Measurements from ENCODE around the gene TGM4.

DNA sequence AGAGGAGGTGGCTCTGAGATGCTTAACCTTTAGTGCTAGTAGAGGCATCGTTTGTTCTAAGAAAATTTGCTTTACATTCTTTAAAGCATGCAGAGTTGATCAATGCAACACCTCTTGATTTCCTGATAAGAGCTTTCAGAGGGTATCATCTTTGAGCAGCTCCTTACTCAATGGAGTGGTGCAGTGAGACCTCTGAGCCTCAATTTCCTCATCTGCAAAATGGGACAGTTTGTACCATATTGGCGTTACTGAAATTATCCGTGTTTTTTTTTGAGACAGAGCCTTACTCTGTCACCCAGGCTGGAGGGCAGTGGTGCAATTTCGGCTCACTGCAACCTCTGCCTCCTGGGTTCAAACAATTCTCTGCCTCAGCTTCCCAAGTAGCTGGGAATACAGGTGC lies 14.3 kb upstream of the TGM4 start:
- no peak for TF ChIP-seq POLR2AphosphoS5 (IDR thresholded peaks at IDR 0.05; ENCODE audit: low read depth)
- TF ChIP-seq EZH2 (IDR thresholded peaks at IDR 0.05; ENCODE audit: low read depth, unreplicated experiment), result no peak
- TF ChIP-seq, protein P1, sequence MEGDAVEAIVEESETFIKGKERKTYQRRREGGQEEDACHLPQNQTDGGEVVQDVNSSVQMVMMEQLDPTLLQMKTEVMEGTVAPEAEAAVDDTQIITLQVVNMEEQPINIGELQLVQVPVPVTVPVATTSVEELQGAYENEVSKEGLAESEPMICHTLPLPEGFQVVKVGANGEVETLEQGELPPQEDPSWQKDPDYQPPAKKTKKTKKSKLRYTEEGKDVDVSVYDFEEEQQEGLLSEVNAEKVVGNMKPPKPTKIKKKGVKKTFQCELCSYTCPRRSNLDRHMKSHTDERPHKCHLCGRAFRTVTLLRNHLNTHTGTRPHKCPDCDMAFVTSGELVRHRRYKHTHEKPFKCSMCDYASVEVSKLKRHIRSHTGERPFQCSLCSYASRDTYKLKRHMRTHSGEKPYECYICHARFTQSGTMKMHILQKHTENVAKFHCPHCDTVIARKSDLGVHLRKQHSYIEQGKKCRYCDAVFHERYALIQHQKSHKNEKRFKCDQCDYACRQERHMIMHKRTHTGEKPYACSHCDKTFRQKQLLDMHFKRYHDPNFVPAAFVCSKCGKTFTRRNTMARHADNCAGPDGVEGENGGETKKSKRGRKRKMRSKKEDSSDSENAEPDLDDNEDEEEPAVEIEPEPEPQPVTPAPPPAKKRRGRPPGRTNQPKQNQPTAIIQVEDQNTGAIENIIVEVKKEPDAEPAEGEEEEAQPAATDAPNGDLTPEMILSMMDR (conservative IDR thresholded peaks at IDR 0.05; ENCODE audit: low read depth in 2 of 2), result no peak
- TF ChIP-seq, protein P2, sequence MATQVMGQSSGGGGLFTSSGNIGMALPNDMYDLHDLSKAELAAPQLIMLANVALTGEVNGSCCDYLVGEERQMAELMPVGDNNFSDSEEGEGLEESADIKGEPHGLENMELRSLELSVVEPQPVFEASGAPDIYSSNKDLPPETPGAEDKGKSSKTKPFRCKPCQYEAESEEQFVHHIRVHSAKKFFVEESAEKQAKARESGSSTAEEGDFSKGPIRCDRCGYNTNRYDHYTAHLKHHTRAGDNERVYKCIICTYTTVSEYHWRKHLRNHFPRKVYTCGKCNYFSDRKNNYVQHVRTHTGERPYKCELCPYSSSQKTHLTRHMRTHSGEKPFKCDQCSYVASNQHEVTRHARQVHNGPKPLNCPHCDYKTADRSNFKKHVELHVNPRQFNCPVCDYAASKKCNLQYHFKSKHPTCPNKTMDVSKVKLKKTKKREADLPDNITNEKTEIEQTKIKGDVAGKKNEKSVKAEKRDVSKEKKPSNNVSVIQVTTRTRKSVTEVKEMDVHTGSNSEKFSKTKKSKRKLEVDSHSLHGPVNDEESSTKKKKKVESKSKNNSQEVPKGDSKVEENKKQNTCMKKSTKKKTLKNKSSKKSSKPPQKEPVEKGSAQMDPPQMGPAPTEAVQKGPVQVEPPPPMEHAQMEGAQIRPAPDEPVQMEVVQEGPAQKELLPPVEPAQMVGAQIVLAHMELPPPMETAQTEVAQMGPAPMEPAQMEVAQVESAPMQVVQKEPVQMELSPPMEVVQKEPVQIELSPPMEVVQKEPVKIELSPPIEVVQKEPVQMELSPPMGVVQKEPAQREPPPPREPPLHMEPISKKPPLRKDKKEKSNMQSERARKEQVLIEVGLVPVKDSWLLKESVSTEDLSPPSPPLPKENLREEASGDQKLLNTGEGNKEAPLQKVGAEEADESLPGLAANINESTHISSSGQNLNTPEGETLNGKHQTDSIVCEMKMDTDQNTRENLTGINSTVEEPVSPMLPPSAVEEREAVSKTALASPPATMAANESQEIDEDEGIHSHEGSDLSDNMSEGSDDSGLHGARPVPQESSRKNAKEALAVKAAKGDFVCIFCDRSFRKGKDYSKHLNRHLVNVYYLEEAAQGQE (IDR thresholded peaks at IDR 0.05; ENCODE audit: unreplicated experiment), result no peak
- no peak for TF ChIP-seq NANOG (IDR thresholded peaks at IDR 0.05; ENCODE audit: borderline replicate concordance)
- no peak for TF ChIP-seq EZH2phosphoT487 (IDR thresholded peaks at IDR 0.05; ENCODE audit: unreplicated experiment)
- TF ChIP-seq, protein P3, sequence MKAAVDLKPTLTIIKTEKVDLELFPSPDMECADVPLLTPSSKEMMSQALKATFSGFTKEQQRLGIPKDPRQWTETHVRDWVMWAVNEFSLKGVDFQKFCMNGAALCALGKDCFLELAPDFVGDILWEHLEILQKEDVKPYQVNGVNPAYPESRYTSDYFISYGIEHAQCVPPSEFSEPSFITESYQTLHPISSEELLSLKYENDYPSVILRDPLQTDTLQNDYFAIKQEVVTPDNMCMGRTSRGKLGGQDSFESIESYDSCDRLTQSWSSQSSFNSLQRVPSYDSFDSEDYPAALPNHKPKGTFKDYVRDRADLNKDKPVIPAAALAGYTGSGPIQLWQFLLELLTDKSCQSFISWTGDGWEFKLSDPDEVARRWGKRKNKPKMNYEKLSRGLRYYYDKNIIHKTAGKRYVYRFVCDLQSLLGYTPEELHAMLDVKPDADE (IDR thresholded peaks at IDR 0.05), result no peak
- TF ChIP-seq CREB1 (CRISPR knock-in tag; IDR thresholded peaks at IDR 0.05; ENCODE audit: low read depth), result no peak
- no peak for TF ChIP-seq JUNB (IDR thresholded peaks at IDR 0.05; ENCODE audit: unreplicated experiment)
